HL-60 (cell line): ENCODE data around the gene NKAIN1.

Experiments
- DNase-seq, 2 experiments: peaks; one replicate each; pipeline ENCODE4 v3.0.0-alpha.2; 2010 to 2020; ENCODE audit warnings: low read depth in 1 of 2, low spot score in 1 of 2
- H3K27ac ChIP-seq: fragments of 250-450 bp; sonication (Bioruptor Pico); replicated peaks from 2 replicates; pipeline ENCODE4 v1.5.1; 2020; ENCODE audit warnings: mild to moderate bottlenecking, moderate library complexity
- H3K27me3 ChIP-seq: fragments of 250-450 bp; sonication (Bioruptor Pico); 2 replicates; pipeline ENCODE4 v1.5.1; 2021; ENCODE audit warnings: mild to moderate bottlenecking, moderate library complexity; ENCODE audit not compliant: insufficient read depth, poor library complexity, severe bottlenecking
- H3K4me3 ChIP-seq: replicated peaks from 2 replicates; pipeline ENCODE4 v1.5.1; 2011; ENCODE audit warnings: mild to moderate bottlenecking, control low read depth, low read length; ENCODE audit not compliant: insufficient read depth
- CTCF ChIP-seq: IDR thresholded peaks from one replicate; pipeline ENCODE4 v1.5.1; 2011; ENCODE audit warnings: low read length, control low read depth, inconsistent platforms; ENCODE audit not compliant: insufficient read depth
- GABPA ChIP-seq: IDR thresholded peaks from 2 replicates; pipeline ENCODE4 v1.6.1; 2012; ENCODE audit warnings: low read depth
- POLR2AphosphoS5 ChIP-seq: IDR thresholded peaks from 2 replicates; pipeline ENCODE4 v1.6.1; 2012; ENCODE audit warnings: low read depth
- REST ChIP-seq: IDR thresholded peaks from 2 replicates; pipeline ENCODE4 v1.6.1; 2012; ENCODE audit warnings: low read depth; ENCODE audit not compliant: insufficient replicate concordance
- SPI1 ChIP-seq: IDR thresholded peaks from 2 replicates; pipeline ENCODE4 v1.6.1; 2012; ENCODE audit warnings: low read depth, mild to moderate bottlenecking, borderline replicate concordance

NKAIN1 gene

GRCh38 chr1:31238986-31239613 is 587 bp downstream of the NKAIN1 start:
- H3K27me3 ChIP-seq: peaks cover 32% of the 10 kb centered on the region
- no peak overlapping the region; the same call in 1 of the 2 replicates for H3K4me3 ChIP-seq
- no peak for DNase-seq
- TF ChIP-seq CTCF (no peak), REST (no peak), POLR2AphosphoS5 (no peak), GABPA (no peak), SPI1 (no peak)
- H3K27ac ChIP-seq: no peak overlapping the region

DNA sequence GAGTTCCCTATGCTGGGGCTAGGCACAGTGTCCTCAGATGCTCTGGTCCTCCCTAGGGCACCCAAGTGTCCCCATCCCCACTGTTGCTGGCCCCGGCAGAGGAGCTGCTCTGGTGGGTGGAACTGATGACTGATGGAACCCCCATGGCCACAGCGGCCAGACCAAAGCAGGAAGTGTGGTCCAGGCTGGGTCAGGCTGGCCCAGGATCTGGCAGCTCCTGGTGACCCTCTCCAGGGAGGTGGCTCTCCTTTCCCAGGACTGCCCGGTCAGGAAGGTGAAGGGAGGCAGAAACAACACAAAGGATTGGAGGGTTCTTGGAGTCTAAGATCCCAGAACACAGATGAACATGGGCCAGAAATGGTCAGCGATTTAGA is 1.1 kb downstream of the NKAIN1 start:
- DNase-seq: no peak
- Histone ChIP-seq H3K27ac (no peak overlapping the region), H3K4me3 (no peak overlapping the region), H3K27me3 (peaks cover 32% of the 10 kb centered on the region)
- TF ChIP-seq POLR2AphosphoS5: no peak
- TF ChIP-seq SPI1: no peak
- TF ChIP-seq CTCF: no peak
- TF ChIP-seq REST: no peak
- TF ChIP-seq GABPA: no peak

- no peak for DNase-seq
- Histone ChIP-seq H3K27ac (no peak overlapping the region), H3K4me3 (no peak overlapping the region), H3K27me3 (peaks cover 18% of the 10 kb centered on the region)
- TF ChIP-seq POLR2AphosphoS5 (no peak), GABPA (no peak), REST (no peak), CTCF (no peak), SPI1 (no peak)
Observed at GRCh38 chr1:31234870-31235269, 4.8 kb downstream of the NKAIN1 start.
